Measurements from ENCODE around the gene STMN3. TPM values are rescaled to one million over a fixed set of nuclear protein-coding genes. Genes with fewer than 3 reads are reported as not detected.
A peak's percentile ranks its signal among the peaks of the same experiment; 100 is the strongest.

Gene STMN3
- total RNA-seq, 1 donor from 2014 or later = 12.1 TPM

- H3K27ac ChIP-seq = peak within 1 kb of the TSS; percentile 31
- H3K27me3 ChIP-seq (ENCODE audit: low read depth) = no peaks in the 10 kb centered on the region
- ATAC-seq (peak in 1 of 2 donors; percentile 1), DNase-seq (no peak)
- H3K4me1 ChIP-seq = peaks cover 53% of the 10 kb centered on the region
- intact Hi-C loops (cut with DNase I) = no loop called here
- peaks cover 29% of the 10 kb centered on the region for H3K36me3 ChIP-seq
- peak within 1 kb of the TSS; percentile 40 for H3K4me3 ChIP-seq
- H3K9me3 ChIP-seq = no peaks in the 10 kb centered on the region
- no peak for TF ChIP-seq CTCF (IDR thresholded peaks at IDR 0.05)
These were observed 43.6 kb upstream of the STMN3 start, which contains the start of gene TNFRSF6B for GRCh38 chr20:63696628-63697356. TNFRSF6B (plus strand) TSS chr20:63696652; CDS start chr20:63696768, 116 bp downstream.

GRCh38 chr20:63696306-63696627 lies 43.0 kb upstream of the STMN3 start:
- TF ChIP-seq CTCF (IDR thresholded peaks at IDR 0.05) = no peak
- ATAC-seq (peak; percentile 0 to 18), DNase-seq (peak; percentile 45)
- H3K4me3 ChIP-seq = peak overlapping the region; percentile 40
- no peak overlapping the region for H3K27ac ChIP-seq
- intact Hi-C loops (cut with DNase I) = no loop called here
- peaks cover 29% of the 10 kb centered on the region for H3K36me3 ChIP-seq
- H3K27me3 ChIP-seq (ENCODE audit: low read depth) = no peaks in the 10 kb centered on the region
- H3K4me1 ChIP-seq = peaks cover 56% of the 10 kb centered on the region
- H3K9me3 ChIP-seq = no peaks in the 10 kb centered on the region

- ATAC-seq (no peak), DNase-seq (no peak)
- H3K27ac ChIP-seq = no peak overlapping the region
- H3K36me3 ChIP-seq = peaks cover 29% of the 10 kb centered on the region
- intact Hi-C loops (cut with DNase I) = no loop called here
- no peaks in the 10 kb centered on the region for H3K9me3 ChIP-seq
- no peak overlapping the region for H3K4me3 ChIP-seq
- H3K4me1 ChIP-seq = peaks cover 56% of the 10 kb centered on the region
- H3K27me3 ChIP-seq (ENCODE audit: low read depth) = no peaks in the 10 kb centered on the region
- TF ChIP-seq CTCF (IDR thresholded peaks at IDR 0.05) = no peak
These were observed 42.4 kb upstream of the STMN3 start for GRCh38 chr20:63695424-63696305.

GRCh38 chr20:63694584-63695423 lies 41.6 kb upstream of the STMN3 start:
- DNase-seq (no peak), ATAC-seq (no peak)
- intact Hi-C loops (cut with DNase I) = no loop called here
- Histone ChIP-seq H3K36me3 (peaks cover 22% of the 10 kb centered on the region), H3K4me3 (no peak overlapping the region), H3K27me3 (ENCODE audit: low read depth) (no peaks in the 10 kb centered on the region), H3K27ac (no peak overlapping the region), H3K9me3 (no peaks in the 10 kb centered on the region), H3K4me1 (peaks cover 53% of the 10 kb centered on the region)
- TF ChIP-seq CTCF (IDR thresholded peaks at IDR 0.05) = no peak

Data from lower lobe of right lung (tissue), 2 donors.